HG03342 (cell line): ENCODE data around the gene WASHC2C.
"Not testable (repeated sequence)": the region's sequence is repeated elsewhere in the genome, so short reads cannot be mapped to it uniquely, and the experiment has no call there.

ENCODE experiments used
- ATAC-seq: cut with Tn5 transposase; IDR thresholded peaks from one replicate; pipeline ENCODE4 v1.9.1; 2021; ENCODE audit warnings: mild to moderate bottlenecking, moderate library complexity; ENCODE audit not compliant: unreplicated experiment

WASHC2C gene

DNA sequence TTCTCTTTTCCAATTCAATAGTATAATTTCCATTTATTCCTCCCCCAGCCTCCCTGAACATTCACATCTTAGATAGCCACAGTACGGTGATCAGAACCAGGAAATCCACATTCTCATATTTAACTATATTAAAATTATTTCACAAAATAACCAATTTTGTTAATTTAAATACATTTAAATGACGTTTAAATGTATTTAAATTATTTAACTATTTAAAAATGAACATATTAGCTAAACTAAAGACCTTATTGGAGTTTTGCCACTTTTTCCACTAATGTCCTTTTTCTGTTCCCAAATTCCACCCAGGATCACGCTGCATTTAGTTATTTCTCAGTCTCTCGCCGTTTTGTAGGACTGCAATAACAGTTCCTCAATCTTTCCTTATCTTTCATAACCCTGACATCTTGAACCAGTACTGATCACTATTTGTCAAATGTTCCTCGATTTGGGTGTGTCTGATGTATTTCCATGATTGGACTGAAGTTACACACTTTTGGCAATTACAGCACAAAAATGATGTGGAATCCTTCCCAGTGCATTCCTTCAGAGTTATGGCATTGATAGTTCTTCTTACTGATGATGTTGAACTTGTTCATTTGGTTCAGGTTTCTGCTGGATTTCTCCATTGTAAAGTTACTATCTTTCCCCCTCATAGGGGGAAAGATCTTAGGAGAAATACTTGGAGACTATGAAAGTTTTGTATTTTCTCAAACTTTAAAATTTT, 93.2 kb downstream of the WASHC2C start:
- not testable (repeated sequence) for ATAC-seq

DNA sequence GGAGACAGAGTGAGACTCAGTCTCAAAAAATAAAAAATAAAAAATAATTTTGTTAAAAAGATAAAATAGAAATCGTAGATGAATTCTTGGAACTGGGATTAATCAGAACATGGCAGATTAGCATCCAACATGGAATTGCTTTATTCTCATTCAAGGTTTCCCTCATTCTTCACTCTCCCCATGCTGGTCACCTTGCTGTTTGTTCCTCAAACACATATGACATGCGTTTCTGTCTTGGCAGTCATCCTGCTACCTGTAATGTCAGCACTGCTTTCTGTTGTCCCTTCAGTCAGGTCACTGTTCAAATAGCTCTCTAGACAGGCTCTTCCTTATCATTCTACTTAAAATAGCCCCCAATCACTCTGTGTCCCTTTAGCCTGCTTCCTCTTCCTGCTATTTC, 95.9 kb downstream of the WASHC2C start:
- ATAC-seq, result not testable (repeated sequence)
